K562 (cell line): Measurements from ENCODE around the gene GGNBP2. TPM values are rescaled to one million over a fixed set of nuclear protein-coding genes. Genes with fewer than 3 reads are reported as not detected.
A peak's percentile ranks its signal among the peaks of the same experiment; 100 is the strongest.

Experiments used
- ATAC-seq: fragments of 200-7000 bp; cut with Tn5 transposase; 3 replicates; pipeline ENCODE4 v1.9.1; 2020; ENCODE audit warnings: moderate library complexity
- BruUV-seq: library from RNA; stranded (reverse); fragments of 400-500 nt; replicated peaks from 2 replicates; lab custom pipeline; 2021; lab: Mats Ljungman, UMichigan
- CTCF ChIA-PET: fragments of 300-600 bp; formaldehyde crosslinking; extraction: SDS; loops from one replicate; lab custom pipeline; 2021; ENCODE audit warnings: low intra/inter-chr PET ratio; lab: Yijun Ruan, JAX
- POLR2A ChIA-PET: fragments of 300-600, 350-650 bp; sonication (Branson Sonifier 250); formaldehyde crosslinking; extraction: SDS; loops from one replicate; lab custom pipeline; 2021; ENCODE audit warnings: antibody characterized with exemption, inconsistent platforms; lab: Yijun Ruan, JAX
- DNase-seq, 4 experiments: peaks; one replicate each; pipeline versions ENCODE4 v3.0.0 to v3.0.0-alpha.2; 2011 to 2018; ENCODE audit warnings: low spot score in 3 of 4, mixed read lengths in 3 of 4; ENCODE audit errors: extremely low read depth in 1 of 4
- FAIRE-seq: peaks from 2 replicates; lab custom pipeline; 2011; peaks lifted over from hg19 to GRCh38; lab: Jason Lieb, UNC
- H2AFZ ChIP-seq: 2 replicates; pipeline ENCODE4 v1.6.0; 2011; ENCODE audit warnings: low read depth, low read length, control low read depth, inconsistent platforms
- H3K27ac ChIP-seq: fragments of 200-600 bp; 3 replicates; pipeline ENCODE4 v1.8.0; 2011; ENCODE audit warnings: low read depth, mild to moderate bottlenecking, control low read depth, inconsistent platforms, low read length, moderate library complexity, mixed read lengths; ENCODE audit errors: extremely low read depth
- H3K27me3 ChIP-seq, 2 experiments: fragments of 300-600 bp in 1 of 2; 2 replicates in 1 of 2; 3 replicates in 1 of 2; pipeline versions ENCODE4 v1.6.0 to v1.8.0; 2011; ENCODE audit warnings: inconsistent platforms in 2 of 2, low read length in 2 of 2, mild to moderate bottlenecking in 1 of 2, mixed read lengths in 1 of 2, moderate library complexity in 1 of 2; ENCODE audit not compliant: control insufficient read depth in 2 of 2, insufficient read depth in 2 of 2
- H3K36me3 ChIP-seq: fragments of 300-600 bp; 3 replicates; pipeline ENCODE4 v1.8.0; 2011; ENCODE audit warnings: mild to moderate bottlenecking, low read length, inconsistent platforms; ENCODE audit not compliant: control insufficient read depth, insufficient read depth
- H3K4me1 ChIP-seq, 2 experiments: fragments of 200-600 bp in 1 of 2; replicated peaks in 1 of 2; 2 replicates in 1 of 2; 3 replicates in 1 of 2; pipeline versions ENCODE4 v1.5.1 to v1.8.0; 2011; ENCODE audit warnings: inconsistent platforms in 2 of 2, low read length in 2 of 2, mild to moderate bottlenecking in 1 of 2, mixed read lengths in 1 of 2, moderate library complexity in 1 of 2; ENCODE audit not compliant: control insufficient read depth in 2 of 2, insufficient read depth in 2 of 2
- H3K4me2 ChIP-seq: 2 replicates; pipeline ENCODE4 v1.6.1; 2011; ENCODE audit warnings: low read length, control low read depth, inconsistent platforms, mixed read lengths; ENCODE audit not compliant: insufficient read depth
- H3K4me3 ChIP-seq: fragments of 200-600 bp; sonication (generic), shearing (Covaris generic); 2 replicates; pipeline ENCODE4 v1.5.1; 2016; ENCODE audit warnings: control low read depth, inconsistent platforms
- H3K79me2 ChIP-seq: fragments of 200-600 bp; 3 replicates; pipeline ENCODE4 v1.8.0; 2011; ENCODE audit warnings: low read length, inconsistent platforms; ENCODE audit not compliant: control insufficient read depth, insufficient read depth
- H3K9ac ChIP-seq, 2 experiments: 2 replicates each; pipeline versions ENCODE4 v1.6.0 to v1.6.1; 2011; ENCODE audit warnings: low read depth in 2 of 2, low read length in 2 of 2, control low read depth in 1 of 2, inconsistent platforms in 1 of 2, mild to moderate bottlenecking in 1 of 2, mixed read lengths in 1 of 2; ENCODE audit not compliant: insufficient read depth in 1 of 2
- H3K9me1 ChIP-seq: one replicate; pipeline ENCODE4 v1.6.0; 2011; ENCODE audit warnings: inconsistent platforms, mild to moderate bottlenecking, low read length, moderate library complexity; ENCODE audit not compliant: control insufficient read depth, insufficient read depth
- H3K9me3 ChIP-seq: replicated peaks from 2 replicates; pipeline ENCODE4 v1.5.1; 2011; ENCODE audit warnings: low read depth, low read length, inconsistent platforms; ENCODE audit not compliant: control insufficient read depth, insufficient read depth
- H4K20me1 ChIP-seq: replicated peaks from 2 replicates; pipeline ENCODE4 v1.6.1; 2011; ENCODE audit warnings: low read length, inconsistent platforms, mixed read lengths; ENCODE audit not compliant: control insufficient read depth, insufficient read depth
- CBX3 ChIP-seq, 2 experiments: IDR thresholded peaks; 1 replicate in 1 of 2; 2 replicates in 1 of 2; pipeline ENCODE4 v1.6.1; 2012; ENCODE audit warnings: inconsistent platforms in 2 of 2, low read length in 2 of 2, borderline replicate concordance in 1 of 2, control low read depth in 1 of 2
- DNMT1 ChIP-seq: fragments of 450-650 bp; IDR thresholded peaks from 2 replicates; pipeline ENCODE4 v1.6.1; 2016; ENCODE audit warnings: antibody characterized with exemption, mild to moderate bottlenecking
- EGR1 ChIP-seq: fragments of 450-650 bp; conservative IDR thresholded peaks from 2 replicates; pipeline ENCODE4 v1.6.1; 2017; ENCODE audit warnings: mild to moderate bottlenecking
- MYNN ChIP-seq, 2 experiments: sonication (generic); formaldehyde crosslinking in 1 of 2; IDR thresholded peaks; 2 replicates each; pipeline versions ENCODE4 v1.5.0 to v1.6.1; 2016 to 2020; ENCODE audit warnings: antibody characterized with exemption in 1 of 2, missing genetic modification reagents in 1 of 2
- STAT5B ChIP-seq: fragments of 250-450 bp; sonication (Bioruptor Pico); IDR thresholded peaks from 2 replicates; pipeline ENCODE4 v1.8.0; 2021; ENCODE audit warnings: mild to moderate bottlenecking, inconsistent platforms
- YY1 ChIP-seq, 3 experiments: IDR thresholded peaks; 2 replicates each; pipeline ENCODE4 v1.6.1; 2011; ENCODE audit warnings: low read length in 2 of 3, mild to moderate bottlenecking in 2 of 3, moderate library complexity in 2 of 3, borderline replicate concordance in 1 of 3, control low read depth in 1 of 3, low read depth in 1 of 3; ENCODE audit not compliant: insufficient read depth in 3 of 3, insufficient replicate concordance in 2 of 3, control insufficient read depth in 1 of 3, insufficient read length in 1 of 3; ENCODE audit errors: extremely low read depth in 1 of 3
- WGBS: fragments of 100-300 bp; shearing (Covaris generic); methylation state at CpG from one replicate; pipeline ENCODE4 v1.1.6; 2016; ENCODE audit warnings: low coverage, mixed read lengths; ENCODE audit not compliant: insufficient coverage; ENCODE audit errors: missing lambda C conversion rate; 5-methylcytosine and 5-hydroxymethylcytosine counted together
- in situ Hi-C: fragments of 300-500 bp; cut with MboI; formaldehyde crosslinking; loops from 4 replicates; pipeline ENCODE4 v1.15.0; 2018; ENCODE audit warnings: inconsistent platforms, mixed read lengths
- intact Hi-C: fragments of 100-400 bp; cut with micrococcal nuclease; formaldehyde crosslinking; loops from 2 replicates; pipeline ENCODE4 v1.14.2; 2022
- polyA plus RNA-seq, 8 experiments: library from polyadenylated mRNA; depleted of rRNA in 4 of 8; stranded (reverse) in 5 of 8; unstranded in 3 of 8; fragments of >200 nt; fragmentation: Nextera tagmentation in 2 of 8; fragmentation: Illumina TruSeq in 1 of 8; extraction: Ambion mirVana in 2 of 8; extraction: Trizol in 1 of 8; gene quantifications; 2 replicates each; pipeline versions ENCODE4 v1.2.1 to v1.2.3, GENCODE V29; 2011 to 2014; ENCODE audit warnings: inconsistent platforms in 1 of 8, missing spikeins in 1 of 8
- total RNA-seq, 7 experiments: library from RNA; depleted of rRNA in 6 of 7; stranded (reverse); fragments of >200 nt in 6 of 7; fragmentation: Illumina TruSeq in 2 of 7; extraction: Trizol in 2 of 7; gene quantifications; 2 replicates each; pipeline versions ENCODE4 v1.2.1 to v1.2.3, GENCODE V29; 2011 to 2021; ENCODE audit warnings: low replicate concordance in 1 of 7

Gene GGNBP2
- total and polyA plus RNA-seq, 9 of the 15 experiments (the other 6 are each of a cell fraction or from before 2014, with no cell fraction given): 35.7 to 96.6 (median 64.1) TPM

GRCh38 chr17:36592316-36592715 lies 47.6 kb downstream of the GGNBP2 start:
- Histone ChIP-seq H3K9ac (peak overlapping the region; percentile 77 to 92), H3K4me3 (peak overlapping the region; percentile 79), H3K27ac (peak overlapping the region; percentile 73), H3K79me2 (peaks cover 56% of the 10 kb centered on the region), H3K4me2 (peak overlapping the region; percentile 84), H3K4me1 (peaks cover 51 to 59% of the 10 kb centered on the region in 2 experiments), H3K36me3 (peaks cover 64% of the 10 kb centered on the region), H2AFZ (peak overlapping the region; percentile 22; the same call in 1 of the 2 replicates), H4K20me1 (no peaks in the 10 kb centered on the region; the same call in 1 of the 2 replicates), H3K9me3 (no peaks in the 10 kb centered on the region), H3K27me3 (no peaks in the 10 kb centered on the region), H3K9me1 (no peaks in the 10 kb centered on the region)
- peak in 3 of 4 experiments; percentile 24 to 54 (median 51) for DNase-seq
- WGBS: 0% methylated on average over 13 of the region's 20 CpGs
- peak; percentile 7 for ATAC-seq
- BruUV-seq: no TSS peak
- intact Hi-C loops (no loop called here), in situ Hi-C loops (loop anchor here (5.0 kb wide), 1 partner anchor 45 kb away; no protein-coding TSS in a partner anchor)
- ChIA-PET POLR2A (interaction anchor here (0.6 to 4.4 kb wide), 9 partner anchors 8 to 357 kb away, joined by 3 to 32 read pairs (median 5); partner anchors contain the start of genes AATF, LHX1 and MRM1), CTCF (no interaction called here)
- FAIRE-seq: no peak
- TF ChIP-seq MYNN (IDR thresholded peaks at IDR 0.05) (no peak), MYNN (CRISPR knock-in tag; IDR thresholded peaks at IDR 0.05) (no peak), EGR1 (0 out of 2 replicates have a peak, but pooled peaks have one; percentile 13), STAT5B (CRISPR knock-in tag) (no peak)

DNA sequence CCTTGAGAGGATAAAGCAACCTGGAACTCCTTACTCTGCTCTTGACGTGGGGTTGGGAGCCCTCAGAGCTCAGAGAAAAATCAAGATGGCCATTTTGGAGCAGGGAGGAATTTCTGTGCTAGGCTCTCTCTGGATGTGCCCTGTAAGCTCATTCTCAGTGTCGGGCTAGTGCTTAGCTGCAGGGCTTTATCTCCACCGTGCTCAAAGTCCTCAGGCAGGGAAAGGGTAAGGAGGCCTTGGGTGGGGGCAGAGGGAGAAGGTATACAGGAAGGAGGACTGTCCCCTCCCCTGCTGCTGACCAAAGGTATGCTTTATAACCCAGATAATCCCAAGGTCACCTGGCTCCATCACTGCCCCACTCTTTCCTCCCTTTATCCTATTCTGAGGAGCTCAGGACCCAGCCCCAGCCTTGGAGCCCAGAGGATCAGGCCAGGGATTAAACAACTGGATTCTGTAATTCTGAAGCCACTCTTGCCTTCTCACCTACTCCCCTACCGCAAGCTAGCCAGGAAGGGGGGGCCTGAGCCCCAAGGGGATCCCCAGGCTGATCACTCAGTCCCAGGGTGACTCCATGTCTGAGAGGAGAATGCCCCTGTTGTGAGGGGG lies 48.1 kb downstream of the GGNBP2 start:
- Histone ChIP-seq H3K79me2 (peaks cover 61% of the 10 kb centered on the region), H2AFZ (peak overlapping the region; percentile 22; the same call in 1 of the 2 replicates), H3K9me1 (no peaks in the 10 kb centered on the region), H3K36me3 (peaks cover 64% of the 10 kb centered on the region), H3K27me3 (no peaks in the 10 kb centered on the region), H4K20me1 (no peaks in the 10 kb centered on the region; the same call in 1 of the 2 replicates), H3K4me2 (peak overlapping the region; percentile 84), H3K9me3 (no peaks in the 10 kb centered on the region), H3K4me3 (peak overlapping the region; percentile 79), H3K4me1 (peaks cover 56 to 64% of the 10 kb centered on the region in 2 experiments), H3K27ac (peak overlapping the region; percentile 73; the same call in 2 of the 3 replicates), H3K9ac (peak overlapping the region; percentile 77 to 92)
- TF ChIP-seq DNMT1 (no peak), YY1 (IDR thresholded peaks at IDR 0.05; ENCODE audit: borderline replicate concordance in 1 of 3, control insufficient read depth in 1 of 3, extremely low read depth in 1 of 3, insufficient read depth in 3 of 3, insufficient read length in 1 of 3, insufficient replicate concordance in 2 of 3, low read depth in 1 of 3, low read length in 2 of 3) (peak in 1 of 3 experiments; percentile 67), CBX3 (IDR thresholded peaks at IDR 0.05; ENCODE audit: borderline replicate concordance in 1 of 2, low read length in 2 of 2) (no peak)
- ChIA-PET POLR2A (interaction anchor here (0.6 to 4.4 kb wide), 10 partner anchors 8 to 814 kb away, joined by 3 to 32 read pairs (median 4); partner anchors contain the start of genes AATF, ACACA, MRM1 and TADA2A), CTCF (no interaction called here)
- WGBS: 4% methylated on average over 4 of the region's 4 CpGs
- FAIRE-seq: no peak
- peak in 1 of 4 experiments; percentile 42 for DNase-seq
- in situ Hi-C loops (loop anchor here (5.0 kb wide), 1 partner anchor 46 kb away; no protein-coding TSS in a partner anchor), intact Hi-C loops (no loop called here)
- no TSS peak for BruUV-seq
- ATAC-seq: peak; percentile 6
